GM21576 (cell line): ENCODE measurements around the gene PLCB1.
"Not testable (repeated sequence)": the region's sequence is repeated elsewhere in the genome, so short reads cannot be mapped to it uniquely, and the experiment has no call there.

Experiments used
- ATAC-seq: cut with Tn5 transposase; IDR thresholded peaks from one replicate; pipeline ENCODE4 v1.9.1; 2021; ENCODE audit warnings: mild to moderate bottlenecking, moderate library complexity; ENCODE audit not compliant: unreplicated experiment

Gene PLCB1

DNA sequence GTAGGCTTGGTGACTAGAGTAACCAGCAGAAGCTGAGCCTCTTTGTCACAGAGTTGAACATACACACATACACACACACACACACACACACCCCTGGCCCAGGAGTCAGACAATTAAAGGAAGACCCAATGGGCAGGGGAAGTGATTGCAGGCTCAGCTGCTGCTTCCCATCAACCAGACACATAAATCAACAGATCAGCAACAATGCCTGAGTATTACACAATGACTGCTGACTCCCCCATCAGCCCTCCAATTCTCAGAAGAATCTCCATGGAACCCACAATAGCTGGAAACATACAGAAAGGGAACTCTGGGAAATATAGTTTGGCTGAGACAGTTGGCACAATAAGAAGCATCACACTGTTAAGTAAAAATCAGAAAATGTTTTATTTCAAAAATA lies 666.4 kb downstream of the PLCB1 start:
- no peak for ATAC-seq

GRCh38 chr20:8800089-8800488 lies 668.0 kb downstream of the PLCB1 start:
- ATAC-seq: no peak

- no peak for ATAC-seq
Observed at GRCh38 chr20:8801686-8802085, 669.6 kb downstream of the PLCB1 start.

GRCh38 chr20:8803065-8803464 lies 671.0 kb downstream of the PLCB1 start:
- ATAC-seq: no peak

DNA sequence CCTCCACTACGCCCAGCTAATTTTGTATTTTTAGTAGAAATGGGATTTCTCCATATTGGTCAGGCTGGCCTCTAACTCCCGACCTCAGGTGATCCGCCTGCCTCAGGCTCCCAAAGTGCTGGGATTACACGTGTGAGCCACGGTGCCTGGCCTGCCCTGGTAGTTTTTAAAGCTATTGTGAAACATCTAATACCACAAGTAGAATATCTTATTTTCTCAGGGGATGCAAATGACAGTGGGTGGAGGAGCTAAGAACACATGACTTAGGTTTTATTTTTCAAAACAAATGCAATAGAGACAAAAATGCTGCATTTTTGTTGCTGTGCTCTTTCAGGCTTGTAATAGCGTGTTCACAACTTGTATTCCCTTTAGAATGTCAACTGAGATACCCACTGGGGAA lies 671.9 kb downstream of the PLCB1 start:
- ATAC-seq: no peak

GRCh38 chr20:8805737-8806442 lies 673.8 kb downstream of the PLCB1 start:
- ATAC-seq: no peak

DNA sequence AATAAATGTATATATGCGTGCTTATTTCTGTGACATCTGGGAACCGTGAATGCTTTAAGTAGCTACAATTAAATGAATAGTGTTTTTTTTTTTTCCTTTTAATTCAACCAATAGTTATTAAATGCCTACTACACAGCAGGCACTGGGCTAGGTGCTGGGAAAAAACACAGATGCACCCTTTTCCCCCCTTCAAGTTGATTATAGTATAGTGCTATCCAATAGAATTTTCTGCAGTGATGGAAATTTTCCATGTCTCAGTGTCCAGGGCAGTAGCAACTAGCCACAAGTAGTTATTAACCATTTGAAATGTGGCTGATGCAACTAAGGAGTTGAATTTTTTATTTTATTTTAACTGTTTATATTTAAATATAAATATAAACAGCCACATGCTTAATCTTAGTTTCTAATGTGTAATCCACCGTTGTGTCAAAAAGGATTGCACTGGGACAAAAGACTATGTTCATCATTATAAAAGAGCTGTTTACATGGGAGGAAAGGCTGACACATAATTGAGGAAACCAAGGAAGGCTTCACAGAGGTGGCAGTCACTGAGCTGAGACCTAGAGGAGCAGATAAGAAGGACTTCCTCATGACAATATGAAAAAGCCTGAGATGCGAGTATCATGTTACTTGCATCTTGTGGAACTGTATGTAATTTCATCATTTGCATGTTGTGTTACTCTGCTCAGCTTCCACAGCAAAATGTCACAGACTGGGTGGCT lies 675.6 kb downstream of the PLCB1 start:
- no peak for ATAC-seq

GRCh38 chr20:8808202-8808535 lies 676.1 kb downstream of the PLCB1 start:
- no peak for ATAC-seq

DNA sequence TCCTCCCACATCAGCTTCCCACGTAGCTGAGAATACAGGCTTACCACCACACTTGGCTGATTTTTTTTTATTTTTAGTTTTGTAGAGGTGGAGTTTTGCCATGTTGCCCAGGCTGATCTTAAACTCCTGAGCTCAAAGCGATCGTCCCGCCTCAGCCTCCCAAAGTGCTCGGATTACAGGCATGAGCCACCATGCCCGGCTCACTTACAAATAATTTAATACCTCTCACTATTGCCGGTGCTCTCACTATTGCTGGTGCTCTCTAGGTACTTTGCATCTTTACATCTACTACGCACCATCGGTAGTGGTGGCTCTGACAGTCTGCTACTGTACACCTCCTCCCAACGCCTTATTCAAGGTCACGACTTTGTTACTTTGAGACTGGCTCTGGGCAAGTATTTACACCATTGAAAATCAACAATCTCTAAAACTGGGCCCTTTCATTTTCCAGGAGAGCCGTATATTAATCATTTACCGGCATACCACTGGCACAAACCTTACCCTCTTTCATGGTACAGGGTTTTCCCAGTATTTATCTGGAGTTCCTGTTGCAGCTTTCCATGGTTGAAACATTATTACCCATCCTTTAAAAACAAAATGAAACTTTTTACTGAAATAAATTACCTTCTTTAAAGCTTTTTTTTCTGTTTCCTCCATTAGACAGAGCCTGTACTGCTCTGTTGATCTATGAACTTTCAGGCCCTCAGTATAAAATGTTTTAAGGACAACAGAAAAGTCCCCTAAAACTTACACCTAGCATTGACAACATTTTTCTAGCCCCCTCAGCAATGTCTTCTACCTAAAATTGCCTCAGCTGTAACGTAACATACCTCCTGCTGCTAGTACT lies 677.3 kb downstream of the PLCB1 start:
- ATAC-seq: no peak

GRCh38 chr20:8811801-8812594 lies 679.9 kb downstream of the PLCB1 start:
- ATAC-seq: no peak

DNA sequence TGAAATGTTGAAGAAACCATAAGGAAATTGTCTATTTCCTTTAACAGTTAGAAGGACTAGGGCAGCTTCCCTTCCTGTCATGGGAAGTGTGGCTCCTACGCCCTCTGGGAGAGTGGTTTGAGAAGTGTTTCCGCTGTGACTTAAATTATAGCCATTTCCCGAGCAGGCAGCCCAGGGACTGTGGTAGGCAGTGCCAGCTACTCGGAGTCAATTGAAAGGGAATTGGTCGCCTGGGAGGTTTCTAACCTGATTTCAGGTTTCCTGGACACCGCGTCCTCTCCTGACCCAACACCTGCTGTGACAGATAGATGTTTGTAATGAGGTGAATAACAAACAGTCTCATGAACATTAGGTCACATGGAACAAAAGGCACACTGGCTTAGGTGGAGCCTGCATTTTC lies 680.8 kb downstream of the PLCB1 start:
- no peak for ATAC-seq

DNA sequence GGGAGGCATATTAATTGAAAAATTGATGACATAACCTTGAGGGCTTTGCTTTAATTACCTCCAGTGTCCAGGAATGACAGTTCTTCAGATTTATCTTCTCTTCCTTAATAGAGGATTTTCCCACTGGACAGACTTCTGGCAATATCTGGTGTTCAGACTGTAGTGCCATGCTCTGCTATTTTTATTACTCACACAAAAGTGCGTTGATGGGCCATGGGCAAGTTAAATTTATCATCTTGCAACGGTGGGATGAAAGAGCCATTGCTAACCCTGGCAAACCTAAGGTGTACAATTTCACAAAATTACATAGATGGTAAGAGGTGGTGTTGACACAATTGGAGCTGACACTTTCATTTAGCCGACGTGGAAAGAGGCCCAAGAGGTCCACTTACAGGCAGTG lies 683.1 kb downstream of the PLCB1 start:
- no peak for ATAC-seq

DNA sequence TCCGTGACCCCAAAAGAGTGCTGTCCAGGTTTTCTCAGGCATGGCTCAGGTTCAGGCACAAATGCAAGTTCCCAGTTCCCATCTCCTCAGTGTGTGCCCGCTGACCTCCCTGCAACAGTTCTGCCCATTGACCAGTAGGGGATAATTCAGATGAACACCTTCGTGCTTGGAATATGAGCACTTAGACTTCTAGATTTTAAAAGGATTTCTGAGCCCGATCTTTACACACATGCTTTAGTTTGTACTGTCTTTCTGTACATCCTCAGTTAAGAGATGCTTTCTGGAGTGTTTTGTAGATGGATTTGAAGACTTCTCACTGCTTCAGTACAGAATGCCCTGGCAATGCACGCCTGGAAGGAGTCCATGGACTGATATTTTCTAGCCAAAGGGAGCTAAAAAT lies 697.2 kb downstream of the PLCB1 start:
- no peak for ATAC-seq

DNA sequence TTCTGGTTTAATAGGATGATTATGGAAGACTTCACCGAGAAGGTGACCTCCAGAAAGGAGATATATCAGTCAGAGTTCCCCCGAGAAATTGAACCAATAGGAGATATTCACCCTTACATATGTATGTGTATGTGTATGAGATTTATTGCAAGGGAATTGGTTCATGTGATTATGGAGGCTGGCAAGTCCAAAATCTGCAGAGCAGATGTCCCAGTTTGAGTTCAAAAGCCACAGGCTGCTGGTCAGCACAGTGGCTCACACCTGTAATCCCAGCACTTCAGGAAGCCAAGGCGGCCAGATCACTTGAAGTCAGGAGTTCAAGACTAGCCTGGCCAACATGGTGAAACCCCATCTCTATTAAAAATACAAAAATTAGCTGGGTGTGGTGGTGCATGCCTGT lies 702.2 kb downstream of the PLCB1 start:
- not testable (repeated sequence) for ATAC-seq

- ATAC-seq: no peak
Observed at GRCh38 chr20:8834851-8835250, 702.8 kb downstream of the PLCB1 start.

DNA sequence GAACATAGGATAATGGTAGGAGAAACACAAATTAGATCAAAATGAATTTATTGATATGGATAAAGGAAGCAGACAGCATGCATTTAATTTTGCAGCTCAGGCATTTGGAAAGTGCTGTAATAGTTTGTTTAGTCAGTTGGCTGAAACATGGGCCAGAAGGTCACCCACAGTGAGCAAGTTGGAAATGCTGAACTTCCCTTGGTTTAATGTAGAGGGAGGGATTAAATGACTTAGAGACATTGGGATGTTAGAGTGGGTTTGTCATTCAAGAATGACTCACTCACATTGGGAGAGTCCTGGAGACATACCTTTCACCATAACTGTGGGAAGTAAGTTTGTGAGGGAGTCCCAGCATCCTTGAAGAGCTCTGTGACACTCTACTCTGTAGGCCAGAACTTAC lies 705.3 kb downstream of the PLCB1 start:
- ATAC-seq: no peak

DNA sequence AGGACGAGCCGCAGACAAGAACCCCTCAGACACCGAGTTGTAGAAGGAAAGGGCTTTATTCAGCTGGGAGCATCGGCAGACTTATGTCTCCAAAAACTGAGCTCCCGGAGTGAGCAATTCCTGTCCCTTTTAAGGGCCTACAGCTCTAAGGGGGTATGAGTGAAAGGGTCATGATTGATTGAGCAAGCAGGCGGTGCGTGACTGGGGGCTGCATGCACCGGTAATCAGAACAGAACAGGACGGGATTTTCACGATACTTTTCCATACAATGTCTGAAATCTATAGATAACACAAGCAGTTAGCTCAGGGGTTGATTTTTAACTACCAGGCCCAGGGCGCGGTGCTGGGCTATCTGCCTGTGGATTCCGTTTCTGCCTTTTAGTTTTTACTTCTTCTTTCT lies 710.5 kb downstream of the PLCB1 start:
- no peak for ATAC-seq

DNA sequence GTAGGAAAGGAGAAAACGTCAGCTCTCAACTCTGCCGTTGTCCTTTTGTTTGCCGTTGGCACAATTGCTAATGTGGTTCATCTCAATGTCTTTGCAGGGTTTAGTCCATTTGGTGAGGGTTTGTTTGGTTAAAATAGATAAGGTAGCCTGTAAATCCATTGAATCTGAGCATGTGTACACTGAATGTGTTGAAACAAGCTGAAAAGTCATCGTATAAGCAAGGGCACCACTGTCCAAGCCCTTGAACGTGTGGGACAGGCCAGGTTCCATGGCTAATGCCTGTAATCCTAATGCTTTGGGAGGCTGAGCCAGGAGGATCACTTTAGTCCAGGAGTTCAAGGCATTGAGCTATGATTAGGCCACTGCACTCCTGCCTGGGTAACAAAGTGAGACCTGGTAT lies 712.1 kb downstream of the PLCB1 start:
- ATAC-seq: no peak

DNA sequence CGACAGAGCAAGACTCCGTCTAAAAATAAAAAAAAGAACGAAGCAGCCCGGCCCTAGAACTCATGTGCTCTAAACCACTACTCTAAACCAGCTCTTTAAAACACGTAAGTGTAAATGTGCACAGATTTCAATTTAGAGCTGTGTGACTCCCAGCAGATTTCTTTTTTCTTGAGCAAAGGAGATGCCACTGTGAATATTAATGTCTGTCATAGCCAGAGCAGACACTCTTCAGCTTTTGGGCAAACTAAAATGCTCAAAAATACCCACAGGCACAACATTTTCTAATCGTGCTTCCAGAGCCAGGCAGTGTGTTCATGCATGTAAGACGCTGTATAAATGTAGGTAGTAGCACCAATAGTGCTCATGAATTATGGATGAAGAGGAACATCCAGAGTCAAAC lies 717.9 kb downstream of the PLCB1 start:
- no peak for ATAC-seq

DNA sequence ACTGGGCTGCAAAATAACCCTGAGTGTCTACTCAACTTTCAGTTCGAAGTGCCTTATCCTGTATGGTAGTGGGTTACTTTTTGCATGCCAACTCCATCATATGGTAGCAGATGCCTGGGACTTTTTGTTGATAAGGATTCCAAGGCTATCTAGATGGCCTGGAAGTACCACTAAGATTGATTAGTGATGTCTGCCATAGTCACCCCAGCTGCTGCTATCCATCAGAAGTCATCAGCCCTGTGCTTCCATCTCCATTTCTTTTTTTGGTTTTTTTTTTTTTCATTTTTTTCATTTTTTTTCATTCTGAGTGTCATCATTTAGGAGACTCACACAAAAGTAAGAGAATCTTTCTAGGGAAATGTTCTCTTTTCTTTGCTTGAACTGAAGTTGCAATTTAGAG lies 719.4 kb downstream of the PLCB1 start:
- ATAC-seq: no peak

- ATAC-seq: not testable (repeated sequence)
Observed at GRCh38 chr20:8851919-8852318, 719.9 kb downstream of the PLCB1 start.
